HG02870 (cell line): ENCODE data around the gene KRTAP10-1.
"Not testable (repeated sequence)": the region's sequence is repeated elsewhere in the genome, so short reads cannot be mapped to it uniquely, and the experiment has no call there.

Experiments
- ATAC-seq: cut with Tn5 transposase; IDR thresholded peaks from one replicate; pipeline ENCODE4 v1.9.1; 2021; ENCODE audit warnings: mild to moderate bottlenecking, moderate library complexity; ENCODE audit not compliant: unreplicated experiment

KRTAP10-1 gene

GRCh38 chr21:44506279-44507255 is 33.4 kb downstream of the KRTAP10-1 start:
- no peak for ATAC-seq

- no peak for ATAC-seq
Observed at GRCh38 chr21:44505673-44506278, 34.2 kb downstream of the KRTAP10-1 start.

- no peak for ATAC-seq
Observed at GRCh38 chr21:44503901-44504399, 36.0 kb downstream of the KRTAP10-1 start.

DNA sequence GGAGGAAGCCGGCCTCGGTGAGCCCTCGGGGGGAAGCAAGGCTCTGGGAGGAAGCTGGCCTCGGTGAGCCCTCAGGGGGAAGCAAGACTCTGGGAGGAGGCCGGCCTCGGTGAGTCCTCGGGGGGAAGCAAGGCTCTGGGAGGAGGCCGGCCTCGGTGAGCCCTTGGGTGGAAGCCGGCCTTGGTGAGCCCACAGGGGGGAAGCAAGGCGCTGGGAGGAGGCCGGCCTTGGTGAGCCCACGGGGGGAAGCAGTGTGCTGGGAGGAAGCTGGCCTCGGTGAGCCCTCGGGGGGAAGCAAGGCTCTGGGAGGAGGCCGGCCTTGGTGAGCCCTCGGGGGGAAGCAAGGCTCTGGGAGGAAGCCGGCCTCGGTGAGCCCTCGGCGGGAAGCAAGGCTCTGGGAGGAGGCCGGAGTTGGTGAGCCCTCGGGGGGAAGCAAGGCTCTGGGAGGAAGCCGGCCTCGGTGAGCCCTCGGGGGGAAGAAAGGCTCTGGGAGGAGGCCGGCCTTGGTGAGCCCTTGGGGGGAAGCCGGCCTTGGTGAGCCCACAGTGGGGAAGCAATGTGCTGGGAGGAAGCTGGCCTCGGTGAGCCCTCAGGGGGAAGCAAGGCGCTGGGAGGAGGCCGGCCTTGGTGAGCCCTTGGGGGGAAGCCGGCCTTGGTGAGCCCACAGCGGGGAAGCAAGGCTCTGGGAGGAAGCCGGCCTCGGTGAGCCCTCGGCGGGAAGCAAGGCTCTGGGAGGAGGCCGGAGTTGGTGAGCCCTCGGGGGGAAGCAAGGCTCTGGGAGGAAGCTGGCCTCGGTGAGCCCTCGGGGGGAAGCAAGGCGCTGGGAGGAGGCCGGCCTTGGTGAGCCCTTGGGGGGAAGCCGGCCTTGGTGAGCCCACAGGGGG is 36.7 kb downstream of the KRTAP10-1 start:
- ATAC-seq = not testable (repeated sequence)

- no peak for ATAC-seq
Observed at GRCh38 chr21:44502171-44502958, 37.6 kb downstream of the KRTAP10-1 start.

DNA sequence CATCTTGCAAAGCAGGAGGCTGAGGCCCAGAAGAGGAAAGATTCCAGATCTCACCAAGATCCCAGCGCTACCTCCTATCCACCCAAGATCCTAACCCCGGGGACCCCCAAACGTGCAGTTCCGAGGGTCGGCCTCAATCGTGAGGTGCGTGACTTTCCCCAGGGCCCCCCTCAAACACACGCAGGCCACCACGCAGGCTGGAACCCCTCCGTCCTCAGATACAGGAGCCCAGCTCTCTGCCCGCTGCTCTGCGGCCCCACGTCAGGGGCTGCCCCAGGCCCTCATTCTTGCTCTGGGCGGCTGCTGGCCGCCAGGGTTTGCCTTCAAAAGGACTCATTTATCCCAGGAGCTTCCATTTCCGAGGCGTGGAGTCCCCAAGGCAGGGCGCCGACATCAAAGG is 39.9 kb downstream of the KRTAP10-1 start:
- no peak for ATAC-seq

DNA sequence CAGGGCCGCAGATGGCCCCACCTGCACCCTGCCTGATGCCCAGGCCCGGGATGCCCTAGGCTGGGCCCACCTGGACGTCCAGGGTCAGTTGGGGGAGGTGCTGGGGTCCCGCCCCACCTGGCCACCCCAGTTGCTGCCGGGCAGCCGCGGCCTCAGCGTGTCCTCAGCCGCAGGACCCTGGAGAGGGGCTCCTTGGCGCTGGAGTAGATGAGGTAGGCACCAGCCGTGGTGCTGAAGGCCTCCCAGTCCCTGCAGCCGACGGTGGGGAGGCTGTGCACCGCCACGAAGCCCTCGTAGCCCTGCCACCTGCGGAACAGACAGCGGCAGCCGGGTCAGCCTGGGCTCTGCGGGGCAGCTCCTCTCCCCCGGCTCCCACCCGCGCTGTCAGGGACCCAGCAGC is 40.4 kb downstream of the KRTAP10-1 start:
- ATAC-seq = no peak

- no peak for ATAC-seq
Observed at GRCh38 chr21:44499211-44499560, 40.8 kb downstream of the KRTAP10-1 start.

GRCh38 chr21:44498280-44499210 is 41.5 kb downstream of the KRTAP10-1 start:
- ATAC-seq = no peak

GRCh38 chr21:44497703-44498126 is 42.3 kb downstream of the KRTAP10-1 start:
- ATAC-seq = no peak

DNA sequence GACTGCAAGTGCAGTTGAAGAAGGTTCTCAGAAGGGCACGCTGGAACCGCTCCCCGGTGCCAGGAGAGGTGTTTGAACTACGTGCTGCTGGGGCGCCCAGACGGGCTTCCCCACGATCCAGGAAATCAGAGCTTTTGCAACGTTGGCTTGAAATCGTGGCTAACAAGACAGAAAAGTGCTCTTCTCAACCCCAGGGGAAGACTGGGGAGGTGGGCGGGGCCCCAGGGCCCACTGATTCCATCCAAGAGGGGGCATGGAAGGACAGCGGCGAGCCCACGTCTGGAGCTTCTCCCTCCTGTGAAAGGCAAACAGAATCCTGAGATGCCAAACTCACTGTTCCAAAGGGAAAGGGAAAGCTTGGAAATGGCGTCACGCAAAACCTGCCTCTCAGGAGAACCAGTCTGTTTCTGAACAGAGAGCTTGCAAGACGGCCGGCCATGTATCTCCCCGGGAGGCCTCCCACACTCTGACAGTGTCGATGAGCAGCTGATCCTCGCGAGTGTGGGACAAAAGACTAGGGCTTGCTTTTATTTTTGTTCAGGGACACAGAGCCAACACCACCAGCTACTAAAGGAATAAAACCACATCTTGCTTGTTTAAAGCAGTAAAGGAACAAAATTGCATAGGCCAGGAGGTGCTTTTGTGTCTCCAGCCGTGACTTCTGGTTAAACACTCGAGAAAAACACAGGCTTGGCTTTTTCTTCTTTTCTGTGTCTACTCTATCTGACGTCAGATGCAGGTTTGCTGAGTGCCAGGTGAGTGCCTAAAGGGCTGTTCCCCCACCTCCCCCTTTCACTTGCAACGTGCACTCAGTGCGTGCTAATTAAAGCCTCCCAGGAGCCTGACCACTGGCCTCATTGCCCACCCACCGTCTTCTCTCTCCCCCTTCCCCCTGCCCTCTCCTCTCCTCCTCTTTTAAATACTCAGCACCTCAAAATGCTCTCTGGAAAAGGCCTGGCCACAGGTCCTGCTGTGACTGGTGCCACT is 43.1 kb downstream of the KRTAP10-1 start:
- ATAC-seq = no peak

DNA sequence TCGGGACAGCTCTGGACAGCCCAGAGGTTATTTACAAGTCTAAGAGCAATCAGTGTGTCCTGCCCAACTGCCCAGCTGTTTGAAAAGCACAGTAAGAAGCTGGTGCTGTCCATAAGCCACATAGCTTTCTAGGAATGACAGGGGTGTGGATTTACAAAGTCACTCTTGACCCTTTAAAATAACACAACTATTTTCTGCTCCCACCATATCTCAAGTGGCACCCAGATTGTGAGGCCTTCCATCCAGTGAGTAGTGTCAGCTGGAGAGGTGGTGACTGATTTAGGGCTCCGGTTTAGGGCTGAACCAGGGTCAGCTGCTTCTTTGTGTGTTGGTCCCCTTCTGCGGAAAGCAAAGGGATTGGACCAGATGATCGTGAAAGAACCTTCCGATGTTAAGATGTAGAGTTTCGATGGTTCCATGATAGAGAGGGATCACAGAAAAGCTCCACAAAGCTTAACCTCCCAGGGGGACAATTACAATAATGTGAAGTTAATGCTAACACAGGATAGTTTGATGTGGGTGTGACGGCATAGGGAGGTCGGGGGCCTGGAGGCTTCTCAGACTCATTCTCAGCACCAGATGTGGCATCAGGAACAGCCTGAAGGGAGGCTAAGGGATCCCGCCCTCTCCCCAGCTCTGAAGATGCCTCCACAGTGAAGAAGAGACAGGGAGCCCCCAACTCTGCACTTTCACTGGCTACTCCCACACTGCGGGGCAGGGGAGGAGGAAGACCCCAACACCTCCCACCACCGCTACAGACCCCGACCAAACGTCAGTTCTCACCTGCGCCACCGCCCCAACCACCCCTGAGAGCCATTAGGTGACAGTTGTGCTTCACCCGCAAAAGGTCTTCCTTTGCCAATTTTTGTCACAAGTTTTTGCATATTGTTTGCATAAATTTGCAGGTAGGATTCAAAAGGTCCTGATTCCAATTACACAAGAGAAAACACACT is 44.1 kb downstream of the KRTAP10-1 start:
- no peak for ATAC-seq

DNA sequence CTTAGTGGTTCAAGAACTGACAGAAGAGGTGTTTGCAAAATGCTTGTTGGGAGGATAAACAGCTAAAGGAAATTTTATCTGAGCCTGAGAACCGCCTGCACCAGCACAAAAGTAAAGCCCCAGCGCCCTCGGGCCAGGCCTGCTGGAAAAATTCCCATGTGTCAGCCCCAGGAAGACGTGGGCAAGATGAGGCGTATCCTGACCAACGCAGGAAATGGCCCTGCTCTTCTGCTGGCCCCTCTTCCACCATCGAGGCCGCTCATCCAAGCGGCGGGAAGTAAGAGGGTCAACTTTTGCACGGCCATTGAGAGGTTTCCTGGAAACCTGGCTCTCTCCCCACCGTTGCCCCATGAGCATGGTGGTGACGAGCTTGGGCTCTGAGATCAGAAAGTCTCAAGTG is 45.0 kb downstream of the KRTAP10-1 start:
- no peak for ATAC-seq

DNA sequence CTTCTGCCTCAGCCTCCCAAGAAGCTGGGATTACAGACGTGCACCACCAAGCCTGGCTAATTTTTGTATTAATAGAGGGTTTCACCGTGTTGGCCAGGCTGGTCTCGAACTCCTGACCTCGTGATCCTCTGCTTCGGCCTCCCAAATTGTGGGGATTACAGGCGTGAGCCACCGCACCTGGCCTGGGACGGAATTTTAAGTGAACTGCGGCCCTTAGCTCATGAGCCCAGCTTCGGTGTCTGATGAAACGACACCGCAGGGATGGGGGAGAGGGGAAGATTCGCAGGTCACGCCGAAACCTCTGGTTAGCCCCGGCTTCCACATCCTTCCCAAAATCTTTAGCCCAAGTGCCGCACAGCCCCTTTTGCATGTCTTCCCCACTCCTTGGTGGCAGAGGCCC is 45.6 kb downstream of the KRTAP10-1 start:
- ATAC-seq = no peak

- ATAC-seq = no peak
Observed at GRCh38 chr21:44492567-44493385, 47.2 kb downstream of the KRTAP10-1 start.

GRCh38 chr21:44490816-44491215 is 49.2 kb downstream of the KRTAP10-1 start:
- no peak for ATAC-seq
